Breast epithelium (tissue), 4 donors: ENCODE results near the gene ZNF221. TPM values are rescaled to one million over a fixed set of nuclear protein-coding genes. Genes with fewer than 3 reads are reported as not detected.

ENCODE experiments used
- DNase-seq, 2 donors: peaks; one replicate each; pipeline ENCODE4 v3.0.0-alpha.2; 2019; ENCODE audit warnings: low spot score in 2 of 2
- H3K27ac ChIP-seq, 2 donors: fragments of 200-600 bp; sonication (generic) in 1 of 2; one replicate each; pipeline ENCODE4 v1.5.1; 2016 to 2019; ENCODE audit warnings: mild to moderate bottlenecking in 1 of 2
- H3K27me3 ChIP-seq, 2 donors: fragments of 200-600 bp; sonication (generic) in 1 of 2; one replicate each; pipeline versions ENCODE4 v1.5.1 to v1.6.0; 2017 to 2019; ENCODE audit warnings: control low read depth in 1 of 2, mild to moderate bottlenecking in 1 of 2
- H3K36me3 ChIP-seq: fragments of 200-600 bp; one replicate; pipeline ENCODE4 v1.5.1; 2019
- H3K4me1 ChIP-seq, 2 donors: fragments of 200-600 bp; sonication (generic); one replicate each; pipeline ENCODE4 v1.5.1; 2016 to 2019; ENCODE audit warnings: control low read depth in 1 of 2
- H3K4me3 ChIP-seq, 3 donors: fragments of 200-600 bp; sonication (generic); 1 replicate in 2 of 3; 2 replicates in 1 of 3; pipeline ENCODE4 v1.5.1; 2016 to 2019; ENCODE audit warnings: mild to moderate bottlenecking in 3 of 3, moderate library complexity in 2 of 3
- H3K9me3 ChIP-seq, 2 donors: fragments of 200-600 bp; sonication (generic) in 1 of 2; one replicate each; pipeline ENCODE4 v1.5.1; 2016 to 2019; ENCODE audit warnings: control low read depth in 1 of 2
- CTCF ChIP-seq, 3 donors: fragments of 450-650 bp; IDR thresholded peaks; one replicate each; pipeline ENCODE4 v1.5.1; 2016 to 2017; ENCODE audit warnings: antibody characterized with exemption in 3 of 3, mild to moderate bottlenecking in 3 of 3, moderate library complexity in 3 of 3
- POLR2A ChIP-seq: fragments of 450-650 bp; IDR thresholded peaks from one replicate; pipeline ENCODE4 v1.6.1; 2016; ENCODE audit warnings: antibody characterized with exemption, mild to moderate bottlenecking, moderate library complexity
- POLR2AphosphoS5 ChIP-seq, 3 donors: sonication (generic); formaldehyde crosslinking; IDR thresholded peaks; one replicate each; pipeline ENCODE4 v1.6.1; 2017; ENCODE audit warnings: antibody characterized with exemption in 3 of 3
- intact Hi-C: fragments of 100-400 bp; cut with DNase I; formaldehyde crosslinking; loops from one replicate; pipeline ENCODE4 v1.15.1; 2023; ENCODE audit warnings: low total_unique reads
- total RNA-seq, 3 donors: library from RNA; depleted of rRNA; stranded (reverse); fragments of >200 nt; gene quantifications; one replicate each; pipeline ENCODE4 v1.1.0, GENCODE V29; 2016

ZNF221 gene
- total RNA-seq, 3 donors from 2014 or later: 4.5 to 11.7 (median 7.2) TPM

- no peak overlapping the region for H3K27ac ChIP-seq
- no peak for TF ChIP-seq POLR2A
- no peak for TF ChIP-seq POLR2AphosphoS5 (IDR thresholded peaks at IDR 0.05)
- no peak for TF ChIP-seq CTCF (IDR thresholded peaks at IDR 0.05)
- H3K36me3 ChIP-seq: no peaks in the 10 kb centered on the region
- no peaks in the 10 kb centered on the region for H3K27me3 ChIP-seq
- H3K4me1 ChIP-seq: no peaks in the 10 kb centered on the region
- H3K4me3 ChIP-seq: no peak overlapping the region
- peaks cover 75 to 91% of the 10 kb centered on the region in 2 donors for H3K9me3 ChIP-seq
- intact Hi-C loops: no loop called here
- DNase-seq: no peak
Measured at GRCh38 chr19:43906774-43907173, 44.3 kb upstream of the ZNF221 start.

- peaks cover 3% of the 10 kb centered on the region for H3K36me3 ChIP-seq
- peaks cover 81 to 98% of the 10 kb centered on the region in 2 donors for H3K9me3 ChIP-seq
- H3K27me3 ChIP-seq: no peaks in the 10 kb centered on the region
- H3K4me1 ChIP-seq: no peaks in the 10 kb centered on the region
- DNase-seq: no peak
- intact Hi-C loops: no loop called here
- TF ChIP-seq POLR2A: no peak
- no peak for TF ChIP-seq CTCF (IDR thresholded peaks at IDR 0.05)
- TF ChIP-seq POLR2AphosphoS5 (IDR thresholded peaks at IDR 0.05): no peak
- H3K27ac ChIP-seq: no peak overlapping the region
- no peak overlapping the region for H3K4me3 ChIP-seq
Measured at GRCh38 chr19:43908659-43909058, 42.4 kb upstream of the ZNF221 start.

- TF ChIP-seq CTCF (IDR thresholded peaks at IDR 0.05) (no peak), POLR2A (no peak), POLR2AphosphoS5 (IDR thresholded peaks at IDR 0.05) (no peak)
- no peak for DNase-seq
- Histone ChIP-seq H3K9me3 (peaks cover 82 to 98% of the 10 kb centered on the region in 2 donors), H3K36me3 (peaks cover 26% of the 10 kb centered on the region), H3K27me3 (no peaks in the 10 kb centered on the region), H3K4me3 (no peak overlapping the region), H3K4me1 (no peaks in the 10 kb centered on the region), H3K27ac (no peak overlapping the region)
- intact Hi-C loops: no loop called here
Measured at GRCh38 chr19:43910884-43911283, 40.1 kb upstream of the ZNF221 start.

- peak overlapping the region in 1 of 3 donors; percentile 21 for H3K4me3 ChIP-seq
- no peak for DNase-seq
- TF ChIP-seq CTCF (IDR thresholded peaks at IDR 0.05) (no peak), POLR2A (no peak), POLR2AphosphoS5 (IDR thresholded peaks at IDR 0.05) (no peak)
- H3K36me3 ChIP-seq: peaks cover 48% of the 10 kb centered on the region
- no peaks in the 10 kb centered on the region for H3K4me1 ChIP-seq
- intact Hi-C loops: no loop called here
- H3K9me3 ChIP-seq: peaks cover 95 to 100% of the 10 kb centered on the region in 2 donors
- no peaks in the 10 kb centered on the region for H3K27me3 ChIP-seq
- H3K27ac ChIP-seq: no peak overlapping the region
Measured at GRCh38 chr19:43913383-43913782, 37.6 kb upstream of the ZNF221 start.

- H3K27ac ChIP-seq: no peak overlapping the region
- H3K36me3 ChIP-seq: peaks cover 52% of the 10 kb centered on the region
- no peak for DNase-seq
- intact Hi-C loops: no loop called here
- no peaks in the 10 kb centered on the region for H3K27me3 ChIP-seq
- H3K9me3 ChIP-seq: peaks cover 93 to 100% of the 10 kb centered on the region in 2 donors
- peak overlapping the region in 1 of 3 donors; percentile 21 for H3K4me3 ChIP-seq
- no peak for TF ChIP-seq CTCF (IDR thresholded peaks at IDR 0.05)
- TF ChIP-seq POLR2AphosphoS5 (IDR thresholded peaks at IDR 0.05): no peak
- no peak for TF ChIP-seq POLR2A
- H3K4me1 ChIP-seq: no peaks in the 10 kb centered on the region
Measured at GRCh38 chr19:43914051-43914450, 37.0 kb upstream of the ZNF221 start.
